ENCODE data around the gene CSF1. TPM values are rescaled to one million over a fixed set of nuclear protein-coding genes. Genes with fewer than 3 reads are reported as not detected.
"Not testable (repeated sequence)": the region's sequence is repeated elsewhere in the genome, so short reads cannot be mapped to it uniquely, and the experiment has no call there.

Gene CSF1
- total RNA-seq, 1 donor from 2014 or later, result 140 TPM

DNA sequence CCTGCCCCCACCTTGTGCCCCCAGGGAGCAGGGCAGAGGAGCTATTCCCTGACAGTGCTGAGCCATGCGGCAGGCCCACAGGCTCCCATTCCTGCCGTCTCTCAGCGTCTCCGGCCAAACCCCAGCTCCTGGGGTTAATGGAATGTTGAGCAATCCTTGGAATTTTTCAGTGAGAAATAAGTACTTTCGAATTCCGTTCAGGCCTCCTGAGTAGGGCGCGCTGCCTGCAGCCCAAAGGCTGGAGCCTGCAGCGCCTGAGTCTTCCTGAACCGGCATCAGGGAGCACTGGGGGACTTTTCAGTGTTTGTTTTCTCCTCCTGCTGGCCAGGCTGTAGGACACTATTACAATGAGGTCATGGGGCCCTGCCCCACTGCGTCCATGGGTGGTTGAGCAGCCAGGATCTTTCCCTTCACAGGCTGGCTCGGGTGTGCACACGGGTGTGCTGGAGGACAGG is 33.3 kb upstream of the CSF1 start:
- Histone ChIP-seq H3K9me3 (no peaks in the 10 kb centered on the region), H3K27ac (peak overlapping the region; percentile 93 to 94), H3K27me3 (no peaks in the 10 kb centered on the region), H3K4me1 (peaks cover 11 to 37% of the 10 kb centered on the region in 2 donors), H3K4me3 (peak overlapping the region in 1 of 2 donors; percentile 42), H3K36me3 (no peaks in the 10 kb centered on the region)
- intact Hi-C loops (cut with DNase I), result loop anchor here (1.0 to 2.0 kb wide), 3 partner anchors 33 to 107 kb away; partner anchors contain the start of genes AHCYL1 and CSF1
- TF ChIP-seq, protein P1, sequence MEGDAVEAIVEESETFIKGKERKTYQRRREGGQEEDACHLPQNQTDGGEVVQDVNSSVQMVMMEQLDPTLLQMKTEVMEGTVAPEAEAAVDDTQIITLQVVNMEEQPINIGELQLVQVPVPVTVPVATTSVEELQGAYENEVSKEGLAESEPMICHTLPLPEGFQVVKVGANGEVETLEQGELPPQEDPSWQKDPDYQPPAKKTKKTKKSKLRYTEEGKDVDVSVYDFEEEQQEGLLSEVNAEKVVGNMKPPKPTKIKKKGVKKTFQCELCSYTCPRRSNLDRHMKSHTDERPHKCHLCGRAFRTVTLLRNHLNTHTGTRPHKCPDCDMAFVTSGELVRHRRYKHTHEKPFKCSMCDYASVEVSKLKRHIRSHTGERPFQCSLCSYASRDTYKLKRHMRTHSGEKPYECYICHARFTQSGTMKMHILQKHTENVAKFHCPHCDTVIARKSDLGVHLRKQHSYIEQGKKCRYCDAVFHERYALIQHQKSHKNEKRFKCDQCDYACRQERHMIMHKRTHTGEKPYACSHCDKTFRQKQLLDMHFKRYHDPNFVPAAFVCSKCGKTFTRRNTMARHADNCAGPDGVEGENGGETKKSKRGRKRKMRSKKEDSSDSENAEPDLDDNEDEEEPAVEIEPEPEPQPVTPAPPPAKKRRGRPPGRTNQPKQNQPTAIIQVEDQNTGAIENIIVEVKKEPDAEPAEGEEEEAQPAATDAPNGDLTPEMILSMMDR (IDR thresholded peaks at IDR 0.05), result peak; percentile 30 to 46 (median 37)
- DNase-seq (ENCODE audit: low spot score in 2 of 2), result peak in 1 of 2 donors; percentile 89

DNA sequence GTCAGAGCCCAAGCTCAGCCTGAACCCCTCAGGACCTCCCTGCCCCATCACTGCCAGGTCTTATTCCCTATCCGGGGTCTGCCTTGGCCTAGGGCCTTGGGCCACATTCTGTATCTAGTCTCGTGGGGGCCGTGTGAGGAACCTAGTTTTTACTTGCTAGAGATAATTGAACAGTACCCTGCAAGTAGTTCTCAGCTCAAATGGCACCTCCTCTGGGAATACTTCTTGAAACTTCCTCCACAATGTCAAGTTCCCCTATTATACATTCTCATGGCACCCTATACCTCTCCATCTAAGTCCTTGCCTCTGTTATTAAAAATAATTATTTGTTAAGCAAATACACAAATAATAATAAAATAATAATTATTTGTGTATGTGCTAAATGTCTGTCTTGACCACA is 32.9 kb upstream of the CSF1 start:
- Histone ChIP-seq H3K36me3 (no peaks in the 10 kb centered on the region), H3K4me1 (peaks cover 11 to 37% of the 10 kb centered on the region in 2 donors), H3K4me3 (peak overlapping the region in 1 of 2 donors; percentile 42), H3K9me3 (no peaks in the 10 kb centered on the region), H3K27ac (peak overlapping the region; percentile 93 to 94), H3K27me3 (no peaks in the 10 kb centered on the region)
- TF ChIP-seq, protein P1 (IDR thresholded peaks at IDR 0.05), result no peak
- no peak for DNase-seq (ENCODE audit: low spot score in 2 of 2)
- intact Hi-C loops (cut with DNase I), result loop anchor here (1.0 to 2.0 kb wide), 3 partner anchors 33 to 107 kb away; partner anchors contain the start of genes AHCYL1 and CSF1

GRCh38 chr1:109878531-109879104 is 32.0 kb upstream of the CSF1 start:
- no peaks in the 10 kb centered on the region for H3K9me3 ChIP-seq
- peak overlapping the region; percentile 14 to 93 for H3K27ac ChIP-seq
- H3K36me3 ChIP-seq, result no peaks in the 10 kb centered on the region
- H3K4me1 ChIP-seq, result peaks cover 18 to 42% of the 10 kb centered on the region in 2 donors
- TF ChIP-seq, protein P1 (IDR thresholded peaks at IDR 0.05), result no peak
- H3K4me3 ChIP-seq, result no peak overlapping the region
- intact Hi-C loops (cut with DNase I), result no loop called here
- H3K27me3 ChIP-seq, result no peaks in the 10 kb centered on the region
- peak in 1 of 2 donors; percentile 50 for DNase-seq (ENCODE audit: low spot score in 2 of 2)

DNA sequence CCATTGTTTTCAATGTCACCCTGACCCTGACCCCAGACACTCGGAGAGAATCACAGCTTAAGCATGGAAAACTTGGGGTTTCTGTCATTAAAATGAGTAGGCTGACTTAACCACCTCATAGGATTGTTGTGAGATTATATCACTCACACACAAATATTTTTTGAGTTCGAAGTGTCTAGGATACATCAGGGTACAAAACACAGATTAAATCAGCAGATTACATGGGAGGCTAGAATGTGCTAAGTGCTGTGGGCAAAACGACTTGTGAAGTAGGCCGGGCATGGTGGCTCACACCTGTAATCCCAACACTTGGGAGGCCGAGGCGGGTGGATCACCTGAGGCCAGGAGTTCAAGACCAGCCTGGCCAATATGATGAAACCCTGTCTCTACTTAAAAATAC is 31.3 kb upstream of the CSF1 start:
- H3K36me3 ChIP-seq; H3K9me3 ChIP-seq; H3K4me3 ChIP-seq; H3K27me3 ChIP-seq; intact Hi-C loops (cut with DNase I): not testable (repeated sequence)
- Histone ChIP-seq H3K27ac (peak overlapping the region; percentile 13 to 14), H3K4me1 (peaks cover 17 to 47% of the 10 kb centered on the region in 2 donors)
- peak in 1 of 2 donors; percentile 49 for DNase-seq (ENCODE audit: low spot score in 2 of 2)

- intact Hi-C loops (cut with DNase I), result no loop called here
- no peaks in the 10 kb centered on the region for H3K9me3 ChIP-seq
- no peaks in the 10 kb centered on the region for H3K27me3 ChIP-seq
- TF ChIP-seq, protein P1 (IDR thresholded peaks at IDR 0.05), result no peak
- H3K4me1 ChIP-seq, result peaks cover 17 to 44% of the 10 kb centered on the region in 2 donors
- peak overlapping the region in 1 of 2 donors; percentile 38 for H3K27ac ChIP-seq
- no peak overlapping the region for H3K4me3 ChIP-seq
- peak in 1 of 2 donors; percentile 56 for DNase-seq (ENCODE audit: low spot score in 2 of 2)
- H3K36me3 ChIP-seq, result no peaks in the 10 kb centered on the region
Measured at GRCh38 chr1:109879881-109880525, 30.6 kb upstream of the CSF1 start.

All from ascending aorta (tissue), 2 donors.